Measurements from ENCODE around the gene MUC2.

DNA sequence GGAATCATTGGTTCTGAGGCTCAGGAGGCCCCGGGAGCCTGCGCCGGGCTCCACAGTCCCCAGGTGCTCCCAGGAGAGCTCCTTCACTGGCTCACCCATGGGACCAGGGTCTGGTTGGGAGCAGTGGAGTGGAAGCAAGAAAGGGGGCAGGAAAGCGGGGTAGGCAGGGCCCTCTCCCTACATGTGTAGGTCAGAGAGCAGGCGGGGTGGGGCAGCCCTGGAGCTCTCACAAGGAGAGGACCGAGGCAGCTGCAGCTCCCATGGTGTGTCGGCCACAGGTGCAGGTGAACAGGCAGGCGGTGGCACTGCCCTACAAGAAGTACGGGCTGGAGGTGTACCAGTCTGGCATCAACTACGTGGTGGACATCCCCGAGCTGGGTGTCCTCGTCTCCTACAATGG is 28.3 kb downstream of the MUC2 start:
- TF ChIP-seq EZH2 (IDR thresholded peaks at IDR 0.05; ENCODE audit: low read length, unreplicated experiment) (no peak), CTCF (conservative IDR thresholded peaks at IDR 0.05; ENCODE audit: low read depth, low read length) (no peak)

All from PC-3 (cell line).